Measurements from ENCODE around the gene BECN2. TPM values are rescaled to one million over a fixed set of nuclear protein-coding genes. Genes with fewer than 3 reads are reported as not detected.

BECN2 gene
- total RNA-seq, 1 experiment from 2014 or later, result not detected

GRCh38 chr1:242002072-242002471 is 44.5 kb downstream of the BECN2 start:
- no peak overlapping the region for H3K4me2 ChIP-seq (ENCODE audit: insufficient read depth, insufficient read length, low read length)
- no peaks in the 10 kb centered on the region for H3K79me2 ChIP-seq (ENCODE audit: insufficient read depth, low read length)
- no peak overlapping the region for H3K27ac Mint-ChIP-seq
- H3K9ac ChIP-seq (ENCODE audit: extremely low read depth, insufficient read length, low read length), result no peak overlapping the region
- H3K23me2 ChIP-seq (ENCODE audit: insufficient read length, low read depth, low read length, poor library complexity, severe bottlenecking), result peaks cover 5% of the 10 kb centered on the region
- H3K56ac ChIP-seq (ENCODE audit: insufficient read length, low read depth, low read length), result no peak overlapping the region
- H2AK5ac ChIP-seq (ENCODE audit: insufficient read length, low read length), result no peak overlapping the region
- no peak for TF ChIP-seq CTCF (conservative IDR thresholded peaks at IDR 0.05)
- no peak overlapping the region for H3T11ph ChIP-seq (ENCODE audit: low read length)
- no peaks in the 10 kb centered on the region for H4K20me1 ChIP-seq (ENCODE audit: control insufficient read depth, insufficient read depth, insufficient read length)
- no peak overlapping the region for H2BK15ac ChIP-seq (ENCODE audit: low read depth, low read length)
- no peak overlapping the region for H2BK120ac ChIP-seq (ENCODE audit: low read depth, low read length, poor library complexity, severe bottlenecking)
- peaks cover 4% of the 10 kb centered on the region; the same call in 1 of the 2 replicates for H3K4me1 ChIP-seq (ENCODE audit: insufficient read depth, low read length)
- no peak overlapping the region for H4K5ac ChIP-seq (ENCODE audit: insufficient read length, low read depth, low read length)
- no peak overlapping the region for H4K91ac ChIP-seq (ENCODE audit: insufficient read length, low read depth, low read length)
- no peaks in the 10 kb centered on the region; a peak in 1 of 7 replicates for H3K36me3 Mint-ChIP-seq (ENCODE audit: insufficient read depth in 1 of 3, low read depth in 3 of 3)
- no peaks in the 10 kb centered on the region for H3K9me3 ChIP-seq (ENCODE audit: control insufficient read depth, low read depth, low read length)
- H3K14ac ChIP-seq (ENCODE audit: insufficient read depth, low read length), result no peak overlapping the region
- H3K18ac ChIP-seq (ENCODE audit: insufficient read length, low read depth, low read length), result no peak overlapping the region
- no peak overlapping the region for H2AFZ ChIP-seq (ENCODE audit: low read length)
- no peak overlapping the region for H3K4me3 Mint-ChIP-seq
- peaks cover 15 to 29% of the 10 kb centered on the region in 2 experiments for H3K4me1 Mint-ChIP-seq
- DNase-seq, result no peak
- H3K27me3 Mint-ChIP-seq (ENCODE audit: low read depth), result peaks cover 4% of the 10 kb centered on the region; the same call in 1 of the 2 replicates
- no peaks in the 10 kb centered on the region for H3K27me3 ChIP-seq (ENCODE audit: insufficient read depth, low read length)
- H4K8ac ChIP-seq (replicated peaks; ENCODE audit: insufficient read length, low read depth, low read length), result no peak overlapping the region
- H2BK12ac ChIP-seq (ENCODE audit: insufficient read length, low read depth, low read length), result no peak overlapping the region
- H3K27ac ChIP-seq (ENCODE audit: insufficient read length, low read depth, low read length), result no peak overlapping the region
- H3K79me1 ChIP-seq (ENCODE audit: insufficient read depth, low read depth, low read length, poor library complexity, severe bottlenecking), result no peaks in the 10 kb centered on the region
- H3K23ac ChIP-seq (ENCODE audit: insufficient read length, low read depth, low read length), result no peak overlapping the region
- no peak overlapping the region for H3K4ac ChIP-seq (ENCODE audit: low read depth, low read length)
- H3K9me3 Mint-ChIP-seq, result no peaks in the 10 kb centered on the region
- no CpG with 5 or more reads among the region's 5 CpGs for WGBS (ENCODE audit: extremely low coverage, insufficient read length, low lambda C conversion rate)
- H2BK5ac ChIP-seq (ENCODE audit: insufficient read length, low read length), result no peak overlapping the region
- no peak overlapping the region for H2BK20ac ChIP-seq (ENCODE audit: low read depth, low read length, poor library complexity, severe bottlenecking)

Measured in H9 (cell line).